Measurements from ENCODE around the gene DHX36.

GRCh38 chr3:154241496-154241895, 82.8 kb downstream of the DHX36 start:
- TF ChIP-seq CTCF (IDR thresholded peaks at IDR 0.05): no peak
- TF ChIP-seq POLR2A (IDR thresholded peaks at IDR 0.05): no peak
- no peak for TF ChIP-seq EP300 (IDR thresholded peaks at IDR 0.05)
- TF ChIP-seq POLR2AphosphoS5 (IDR thresholded peaks at IDR 0.05): no peak
